ENCODE data around the gene NR5A2.
A peak's percentile ranks its signal among the peaks of the same experiment; 100 is the strongest.

Gene NR5A2

DNA sequence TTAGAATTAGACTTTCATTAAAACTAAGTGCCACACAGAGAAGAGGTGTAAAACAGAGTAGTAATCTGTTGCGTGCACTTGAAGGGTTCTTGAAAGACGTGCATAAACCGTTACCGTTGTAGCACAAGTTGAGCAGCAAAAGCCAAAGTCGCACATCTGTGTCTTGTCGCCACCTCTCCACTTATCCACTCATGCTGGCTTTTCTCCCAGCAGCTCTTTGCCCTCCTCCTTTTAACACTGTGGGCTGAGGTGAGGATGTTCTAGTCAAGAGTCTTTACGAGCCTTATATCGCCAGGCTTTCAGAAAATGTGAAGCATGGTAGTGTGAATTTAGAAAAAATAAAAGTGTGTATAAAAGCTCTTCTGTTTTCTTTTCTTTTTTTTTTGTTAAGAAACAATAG is 48.0 kb downstream of the NR5A2 start:
- no peak for DNase-seq

- no peak for DNase-seq
Measured at GRCh38 chr1:200075938-200076546, 48.5 kb downstream of the NR5A2 start.

DNA sequence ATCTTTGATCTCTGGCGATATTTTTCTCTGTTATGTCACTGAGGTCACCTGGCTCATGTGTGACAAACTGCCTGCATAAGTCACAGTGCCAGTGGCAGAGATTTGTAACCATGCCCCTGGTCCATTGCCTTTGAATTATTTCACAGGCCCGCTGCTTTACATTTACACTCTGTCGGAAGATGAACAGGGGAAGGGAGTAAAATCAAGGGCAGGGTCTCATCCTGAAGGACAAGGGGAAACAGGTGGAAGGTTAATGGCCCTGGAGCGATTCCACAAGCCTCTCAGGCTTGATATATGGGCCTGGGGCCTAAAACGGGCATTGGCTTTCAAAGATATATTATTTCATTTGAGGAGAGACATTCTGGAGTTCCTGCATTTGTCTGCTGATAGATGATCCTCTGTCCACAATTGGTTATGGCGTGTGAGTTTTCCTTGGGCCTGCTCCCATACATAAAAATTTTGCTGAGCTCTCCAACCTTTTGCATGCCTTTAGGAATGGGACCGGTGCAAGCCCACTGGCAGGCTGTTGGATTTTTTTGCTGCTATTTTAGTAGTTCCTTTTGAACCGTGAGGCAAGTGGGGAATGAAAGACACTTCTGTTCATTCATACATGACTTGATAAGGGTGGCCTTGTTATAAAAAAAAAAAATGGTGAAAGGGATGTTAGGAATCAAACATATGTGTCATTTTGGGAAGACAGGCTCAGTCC is 51.9 kb downstream of the NR5A2 start:
- no peak for DNase-seq

GRCh38 chr1:200081151-200081968 is 53.9 kb downstream of the NR5A2 start:
- DNase-seq: peak; percentile 21

DNA sequence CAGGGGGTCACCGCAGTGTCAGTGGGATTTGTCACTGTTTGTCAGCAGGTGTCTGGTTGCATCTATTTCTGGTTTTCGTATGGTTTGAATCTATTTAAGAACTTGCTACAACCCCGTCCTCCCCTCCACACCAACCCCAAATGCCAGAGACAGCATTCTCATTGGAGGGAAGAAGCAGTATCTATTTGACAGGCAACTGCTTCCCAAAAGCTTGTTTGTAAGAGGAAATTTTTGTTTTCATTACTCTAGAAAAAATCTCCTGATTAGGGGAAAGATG is 54.4 kb downstream of the NR5A2 start:
- DNase-seq: no peak

- no peak for DNase-seq
Measured at GRCh38 chr1:200082329-200082728, 54.8 kb downstream of the NR5A2 start.

DNA sequence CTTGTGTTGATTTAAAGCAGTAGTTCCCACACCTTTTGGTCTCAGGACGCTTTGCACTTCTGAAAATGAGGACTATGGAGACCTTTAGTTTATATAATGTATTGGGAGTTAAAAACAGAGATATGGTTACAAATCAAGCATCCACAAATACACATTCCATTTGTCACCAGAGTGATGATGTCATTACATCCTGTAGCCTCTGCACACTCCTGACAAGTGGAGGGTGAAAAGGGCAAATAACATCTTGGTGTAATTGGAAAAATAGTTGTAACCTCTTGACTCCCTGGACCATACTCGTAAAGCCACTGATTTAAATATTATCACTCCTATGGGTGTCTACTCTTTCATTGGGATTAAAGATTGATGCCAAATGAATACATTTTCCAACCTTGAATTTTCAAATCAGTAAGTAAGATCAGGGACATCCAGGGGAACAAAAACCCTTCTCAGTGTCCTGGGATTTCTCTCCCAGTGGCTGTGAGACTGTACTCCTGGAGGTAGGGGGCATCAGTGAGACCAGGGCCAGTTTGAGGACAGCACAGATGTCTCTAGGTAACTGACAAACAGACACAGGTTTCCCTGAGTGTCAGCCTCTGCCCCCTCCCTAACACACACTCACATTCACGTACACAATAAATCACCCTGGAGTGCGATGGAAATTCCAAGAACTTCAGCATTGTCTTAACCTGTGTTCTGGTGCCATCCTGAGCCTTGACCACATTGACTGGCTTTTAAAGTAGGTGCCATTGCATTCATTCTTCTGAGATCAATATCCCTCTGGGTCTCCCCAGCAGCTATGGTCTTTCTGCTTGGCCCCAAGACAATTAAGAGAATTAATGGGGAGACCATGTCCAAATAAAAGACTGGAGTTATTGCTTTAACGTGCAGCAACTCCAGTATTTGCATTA is 63.0 kb downstream of the NR5A2 start:
- DNase-seq: no peak

GRCh38 chr1:200095057-200095577 is 67.6 kb downstream of the NR5A2 start:
- DNase-seq: no peak

GRCh38 chr1:200096774-200097173 is 69.3 kb downstream of the NR5A2 start:
- no peak for DNase-seq

- no peak for DNase-seq
Measured at GRCh38 chr1:200099040-200099439, 71.5 kb downstream of the NR5A2 start.

DNA sequence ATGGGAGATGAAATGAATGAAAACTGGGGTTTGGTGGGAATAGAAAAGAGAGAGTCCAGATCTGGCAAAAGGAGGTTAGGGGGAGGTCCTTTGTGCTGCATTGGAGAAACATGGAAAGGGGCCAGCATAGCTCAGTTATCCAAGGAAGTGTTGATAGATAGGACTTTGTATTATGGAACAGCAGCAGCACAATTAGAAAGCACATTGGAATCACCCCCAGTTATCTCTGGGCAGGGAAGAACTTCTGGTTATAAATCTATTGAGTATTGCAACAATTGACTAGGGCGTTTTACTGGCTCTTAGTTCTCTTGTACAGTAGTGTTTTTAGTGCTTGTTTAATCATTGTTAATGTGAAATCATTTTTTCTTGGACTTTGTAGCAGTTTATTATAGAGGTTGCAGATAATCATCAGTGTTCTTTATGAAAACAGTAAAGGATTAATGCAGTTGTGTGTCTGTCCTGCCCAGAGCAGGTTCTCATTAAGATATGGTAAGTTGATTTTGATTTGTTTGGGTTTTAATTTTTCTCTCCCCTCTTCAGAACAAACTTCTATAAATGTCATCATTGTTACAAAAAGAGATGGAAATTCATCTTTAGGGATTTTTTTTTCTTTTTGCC is 76.6 kb downstream of the NR5A2 start:
- DNase-seq: no peak

DNA sequence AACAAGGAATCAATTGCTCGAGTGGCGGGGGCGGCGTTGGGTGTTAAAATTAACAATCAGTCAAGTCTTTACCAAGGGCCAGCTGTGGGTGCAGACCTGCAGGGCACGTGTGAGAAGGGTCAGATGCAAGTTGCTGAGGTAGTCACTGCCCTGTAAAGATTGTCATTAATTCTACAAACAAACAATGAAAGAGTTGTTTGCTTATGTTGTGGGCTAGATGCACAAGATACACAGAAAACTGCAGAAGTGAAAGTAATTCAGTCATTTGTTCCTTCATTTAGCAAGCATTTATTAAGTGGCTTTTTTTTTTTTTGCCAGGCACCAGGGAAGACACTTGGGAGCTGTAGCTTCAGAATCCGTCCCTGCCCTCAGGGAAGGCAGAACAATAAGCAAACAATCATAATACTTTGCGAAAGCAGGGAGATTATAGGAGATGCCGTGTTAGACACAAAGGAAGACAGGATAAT is 79.5 kb downstream of the NR5A2 start:
- peak; percentile 6 for DNase-seq

DNA sequence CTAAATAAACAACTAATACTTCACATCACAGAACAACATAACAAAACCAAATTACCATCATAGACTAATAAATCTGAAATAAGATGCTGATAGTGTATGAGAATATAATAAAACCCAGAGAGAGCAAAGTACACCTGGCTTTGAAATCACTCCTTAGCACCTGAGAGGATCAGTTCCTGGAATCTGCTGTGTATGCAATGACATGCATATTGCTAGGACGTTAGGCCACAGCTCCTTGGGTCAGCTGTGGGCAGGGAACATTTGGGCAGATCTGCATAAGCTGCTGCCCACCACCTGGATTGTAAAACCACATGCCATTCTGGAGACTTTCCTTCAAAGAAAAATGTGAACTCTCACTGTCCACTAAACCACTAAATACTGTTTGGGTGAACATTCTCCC is 81.1 kb downstream of the NR5A2 start:
- DNase-seq: no peak

- DNase-seq: no peak
Measured at GRCh38 chr1:200112290-200112689, 84.8 kb downstream of the NR5A2 start.

- DNase-seq: no peak
Measured at GRCh38 chr1:200115532-200115931, 88.0 kb downstream of the NR5A2 start.

GRCh38 chr1:200116324-200116723 is 88.8 kb downstream of the NR5A2 start:
- DNase-seq: no peak

- DNase-seq: no peak
Measured at GRCh38 chr1:200118779-200119505, 91.4 kb downstream of the NR5A2 start.

GRCh38 chr1:200121421-200121820 is 93.9 kb downstream of the NR5A2 start:
- no peak for DNase-seq

- no peak for DNase-seq
Measured at GRCh38 chr1:200124309-200124708, 96.8 kb downstream of the NR5A2 start.

DNA sequence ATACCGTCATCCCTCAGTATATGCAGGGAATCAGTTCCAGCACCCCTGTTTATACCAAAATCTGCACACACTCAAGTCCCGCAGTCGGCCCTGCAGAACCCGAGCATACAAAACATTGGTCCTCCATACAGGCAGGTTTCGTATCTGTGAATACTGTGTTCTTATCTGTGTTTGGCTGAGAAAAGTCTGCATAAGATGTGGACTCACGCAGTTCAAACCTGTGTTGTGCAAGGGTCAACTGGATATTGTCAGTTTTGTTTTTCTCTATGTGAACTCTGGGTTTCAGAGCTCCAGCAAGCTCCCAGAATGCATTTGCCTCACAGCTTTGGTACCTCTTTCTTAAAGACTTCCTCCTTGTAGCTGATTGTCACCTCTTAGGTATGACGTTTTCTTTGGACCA is 100.6 kb downstream of the NR5A2 start:
- DNase-seq: no peak
